ENCODE measurements around the gene SSR1. TPM values are rescaled to one million over a fixed set of nuclear protein-coding genes. Genes with fewer than 3 reads are reported as not detected.

Gene SSR1
- total and polyA plus RNA-seq, 9 of the 15 experiments (the other 6 are each of a cell fraction or from before 2014, with no cell fraction given) = 87.7 to 220 (median 144) TPM

GRCh38 chr6:7256785-7257184, 56.2 kb downstream of the SSR1 start:
- 55% methylated on average over 4 of the region's 4 CpGs for WGBS (ENCODE audit: insufficient coverage, low coverage, missing lambda C conversion rate)
- FAIRE-seq (no peak), DNase-seq (ENCODE audit: extremely low read depth in 1 of 4, low spot score in 3 of 4) (no peak), ATAC-seq (no peak)
- no peaks in the 10 kb centered on the region for H3K9me1 ChIP-seq (ENCODE audit: control insufficient read depth, insufficient read depth, low read length)
- H3K9me3 ChIP-seq (replicated peaks; ENCODE audit: control insufficient read depth, insufficient read depth, low read depth, low read length) = no peaks in the 10 kb centered on the region
- H3K4me2 ChIP-seq (ENCODE audit: insufficient read depth, low read length) = no peak overlapping the region
- no TSS peak for BruUV-seq (replicated peaks)
- in situ Hi-C loops (cut with MboI) (no loop called here), intact Hi-C loops (cut with micrococcal nuclease) (loop anchor here (5.0 kb wide), 1 partner anchor 699 kb away; no protein-coding TSS in a partner anchor)
- H3K4me3 ChIP-seq = no peak overlapping the region
- ChIA-PET CTCF (ENCODE audit: low intra/inter-chr PET ratio) (no interaction called here), POLR2A (no interaction called here)
- no peak overlapping the region for H3K9ac ChIP-seq (ENCODE audit: insufficient read depth in 1 of 2, low read depth in 2 of 2, low read length in 2 of 2)
- H3K36me3 ChIP-seq (ENCODE audit: control insufficient read depth, insufficient read depth, low read length) = peaks cover 9% of the 10 kb centered on the region; the same call in 1 of the 3 replicates
- H3K4me1 ChIP-seq (replicated peaks in 1 of 2; ENCODE audit: control insufficient read depth in 2 of 2, insufficient read depth in 2 of 2, low read length in 2 of 2) = peaks cover 30 to 40% of the 10 kb centered on the region in 2 experiments
- no peaks in the 10 kb centered on the region for H4K20me1 ChIP-seq (replicated peaks; ENCODE audit: control insufficient read depth, insufficient read depth, low read length)
- no peaks in the 10 kb centered on the region for H3K79me2 ChIP-seq (ENCODE audit: control insufficient read depth, insufficient read depth, low read length)
- no peaks in the 10 kb centered on the region; a peak in 1 of 5 replicates for H3K27me3 ChIP-seq (ENCODE audit: control insufficient read depth in 2 of 2, insufficient read depth in 2 of 2, low read length in 2 of 2)
- no peak overlapping the region for H2AFZ ChIP-seq (ENCODE audit: low read depth, low read length)
- no peak overlapping the region for H3K27ac ChIP-seq (ENCODE audit: extremely low read depth, low read depth, low read length)
- TF ChIP-seq ETS2 (tag; IDR thresholded peaks at IDR 0.05; ENCODE audit: borderline replicate concordance, poor library complexity, severe bottlenecking) (no peak), HDAC1 (IDR thresholded peaks at IDR 0.05) (no peak), ARID3B (CRISPR knock-in tag; IDR thresholded peaks at IDR 0.05; ENCODE audit: borderline replicate concordance) (no peak), RBM34 (IDR thresholded peaks at IDR 0.05; ENCODE audit: borderline replicate concordance, insufficient read depth, low read length) (no peak), TAL1 (IDR thresholded peaks at IDR 0.05) (no peak), ZNF785 (CRISPR knock-in tag; IDR thresholded peaks at IDR 0.05) (no peak), TAF15 (IDR thresholded peaks at IDR 0.05; ENCODE audit: low read depth, low read length) (no peak), CREB1 (IDR thresholded peaks at IDR 0.05) (no peak), CREB1 (CRISPR knock-in tag; IDR thresholded peaks at IDR 0.05) (no peak), ZBTB8A (IDR thresholded peaks at IDR 0.05; ENCODE audit: partially characterized antibody) (no peak), ELF2 (CRISPR knock-in tag; IDR thresholded peaks at IDR 0.05) (no peak), SP2 (IDR thresholded peaks at IDR 0.05; ENCODE audit: extremely low read depth, low read depth, low read length, poor library complexity, severe bottlenecking) (no peak), ZNF668 (CRISPR knock-in tag; IDR thresholded peaks at IDR 0.05) (no peak), HDAC2 (IDR thresholded peaks at IDR 0.05) (no peak), ARID4B (CRISPR knock-in tag; IDR thresholded peaks at IDR 0.05) (no peak), GMEB1 (CRISPR knock-in tag; IDR thresholded peaks at IDR 0.05) (no peak), HNRNPUL1 (IDR thresholded peaks at IDR 0.05; ENCODE audit: low read length) (no peak), KLF16 (IDR thresholded peaks at IDR 0.05) (no peak)
